ENCODE data around the gene KIAA0930.

DNA sequence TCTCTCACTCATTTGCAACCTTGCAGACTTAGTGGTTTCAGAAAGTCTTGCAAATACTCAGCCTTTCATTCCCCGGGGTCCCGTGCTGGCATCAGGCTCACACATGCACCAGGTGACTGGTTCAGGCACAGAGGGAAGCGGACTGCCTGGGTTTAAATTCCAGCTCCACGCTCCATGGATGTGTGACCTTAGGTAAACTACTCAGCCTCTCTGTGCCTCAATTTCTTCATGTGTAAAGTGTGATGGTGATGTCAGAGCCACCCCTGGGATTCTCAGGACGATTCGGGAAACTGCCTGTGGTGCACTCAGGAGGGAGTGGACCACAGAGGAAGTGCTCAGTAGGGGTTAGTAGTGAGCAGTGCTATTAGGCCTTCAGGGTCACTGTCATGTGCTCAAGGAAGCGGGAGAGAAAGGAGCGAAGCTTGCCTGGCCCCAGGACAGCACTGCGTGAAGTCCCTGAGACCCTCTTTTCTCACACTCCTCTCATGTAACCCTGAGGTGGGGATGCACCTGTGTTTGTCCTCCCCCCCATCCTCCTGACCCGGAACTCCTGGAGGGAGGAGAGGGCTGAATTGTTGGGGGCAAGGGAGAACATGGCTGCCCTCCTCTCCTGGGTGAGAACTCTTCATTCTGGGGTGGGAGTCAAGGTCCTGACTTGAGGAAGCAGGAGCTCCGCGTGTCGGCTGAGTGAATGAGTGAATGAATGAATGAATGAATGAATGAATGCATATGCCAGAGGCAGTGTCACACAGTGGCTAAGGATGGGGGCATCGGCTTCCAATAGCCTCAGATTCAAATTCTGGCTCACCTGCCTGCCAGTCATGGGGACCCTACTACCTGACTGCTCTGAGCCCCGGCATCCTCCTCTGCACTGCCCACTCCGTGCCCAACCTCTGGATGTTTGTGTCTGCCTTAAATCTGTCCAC is 29.7 kb upstream of the KIAA0930 start:
- TF ChIP-seq, protein P1, sequence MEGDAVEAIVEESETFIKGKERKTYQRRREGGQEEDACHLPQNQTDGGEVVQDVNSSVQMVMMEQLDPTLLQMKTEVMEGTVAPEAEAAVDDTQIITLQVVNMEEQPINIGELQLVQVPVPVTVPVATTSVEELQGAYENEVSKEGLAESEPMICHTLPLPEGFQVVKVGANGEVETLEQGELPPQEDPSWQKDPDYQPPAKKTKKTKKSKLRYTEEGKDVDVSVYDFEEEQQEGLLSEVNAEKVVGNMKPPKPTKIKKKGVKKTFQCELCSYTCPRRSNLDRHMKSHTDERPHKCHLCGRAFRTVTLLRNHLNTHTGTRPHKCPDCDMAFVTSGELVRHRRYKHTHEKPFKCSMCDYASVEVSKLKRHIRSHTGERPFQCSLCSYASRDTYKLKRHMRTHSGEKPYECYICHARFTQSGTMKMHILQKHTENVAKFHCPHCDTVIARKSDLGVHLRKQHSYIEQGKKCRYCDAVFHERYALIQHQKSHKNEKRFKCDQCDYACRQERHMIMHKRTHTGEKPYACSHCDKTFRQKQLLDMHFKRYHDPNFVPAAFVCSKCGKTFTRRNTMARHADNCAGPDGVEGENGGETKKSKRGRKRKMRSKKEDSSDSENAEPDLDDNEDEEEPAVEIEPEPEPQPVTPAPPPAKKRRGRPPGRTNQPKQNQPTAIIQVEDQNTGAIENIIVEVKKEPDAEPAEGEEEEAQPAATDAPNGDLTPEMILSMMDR (IDR thresholded peaks at IDR 0.05) = no peak
- no peak for TF ChIP-seq EZH2 (IDR thresholded peaks at IDR 0.05; ENCODE audit: borderline replicate concordance, insufficient read depth, low read depth, low read length, poor library complexity, severe bottlenecking)

Data from B cell (primary cell).